HG03558 (cell line): ENCODE results near the gene AKAP11.
A peak's percentile ranks its signal among the peaks of the same experiment; 100 is the strongest.

Experiments used
- ATAC-seq: cut with Tn5 transposase; IDR thresholded peaks from one replicate; pipeline ENCODE4 v1.9.1; 2021; ENCODE audit warnings: moderate number of reproducible peaks; ENCODE audit not compliant: unreplicated experiment; ENCODE audit errors: extremely low read depth

AKAP11 gene

DNA sequence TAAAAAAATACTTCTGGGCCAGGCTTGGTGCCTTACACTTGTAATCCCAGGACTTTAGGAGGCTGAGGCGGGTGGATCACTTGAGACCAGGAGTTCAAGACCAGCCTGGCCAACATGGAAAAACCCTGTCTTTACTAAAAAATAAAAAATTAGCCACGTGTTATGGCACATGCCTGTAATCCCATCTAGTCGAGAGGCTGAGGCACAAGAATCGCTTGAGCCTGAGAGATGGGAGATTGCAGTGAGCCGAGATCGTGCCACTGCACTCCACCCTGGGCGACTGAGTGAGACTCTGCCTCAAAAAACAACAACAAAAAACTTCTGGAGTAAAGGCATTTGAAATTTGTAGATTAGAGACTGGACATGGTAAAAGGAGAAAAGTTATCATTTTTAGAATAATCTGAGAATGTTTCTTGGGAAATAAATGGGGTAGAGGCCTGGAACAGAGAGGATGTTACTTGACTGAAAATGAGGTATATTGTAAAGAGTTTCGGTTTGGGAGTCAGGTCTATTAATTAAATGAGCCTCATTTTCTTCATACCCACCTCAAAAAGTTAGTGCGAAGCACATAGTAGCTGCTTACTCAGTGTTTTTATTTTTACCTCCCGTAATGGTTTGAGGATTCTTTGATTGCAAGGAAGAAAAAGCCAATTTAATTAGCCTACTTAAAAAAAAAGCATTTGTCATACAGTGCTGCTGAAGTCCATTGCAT is 2.6 kb downstream of the AKAP11 start:
- ATAC-seq: no peak

DNA sequence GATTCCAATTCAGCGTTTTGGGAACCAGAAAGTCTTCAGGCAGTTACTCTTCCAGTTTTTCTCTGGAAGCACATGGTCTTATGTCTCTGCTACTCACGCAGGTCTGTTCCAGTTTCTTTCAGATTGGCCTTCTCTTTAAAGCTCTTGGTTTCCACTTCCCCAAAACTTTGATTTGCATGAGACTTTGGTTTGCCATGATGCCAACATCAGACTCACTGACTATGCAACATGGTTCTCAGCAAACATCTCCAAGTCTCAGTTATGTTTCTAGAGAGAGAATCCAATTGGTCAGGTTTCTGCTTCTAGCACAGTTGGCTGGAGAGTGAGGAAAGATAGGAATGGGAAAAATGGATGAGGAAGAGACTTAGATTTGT is 3.1 kb downstream of the AKAP11 start:
- peak; percentile 28 for ATAC-seq

DNA sequence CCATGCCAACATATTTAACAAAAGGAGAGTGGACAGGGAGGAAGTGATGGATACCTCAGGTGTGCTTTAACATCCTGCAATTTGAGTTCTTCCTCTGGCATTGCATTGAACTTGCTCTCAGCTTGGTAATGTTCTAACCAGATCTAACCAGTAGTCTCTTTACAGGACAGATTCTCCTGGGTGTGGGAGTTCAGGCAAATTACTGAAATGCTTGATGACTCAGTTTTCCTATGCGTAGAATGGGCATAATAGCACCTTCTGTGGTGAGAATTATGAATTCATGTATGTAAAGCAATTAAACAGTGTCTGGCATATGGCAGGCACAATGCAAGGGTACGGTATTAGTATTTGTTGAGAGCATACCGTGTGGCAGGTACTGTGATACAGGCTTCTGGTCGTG is 3.6 kb downstream of the AKAP11 start:
- no peak for ATAC-seq

DNA sequence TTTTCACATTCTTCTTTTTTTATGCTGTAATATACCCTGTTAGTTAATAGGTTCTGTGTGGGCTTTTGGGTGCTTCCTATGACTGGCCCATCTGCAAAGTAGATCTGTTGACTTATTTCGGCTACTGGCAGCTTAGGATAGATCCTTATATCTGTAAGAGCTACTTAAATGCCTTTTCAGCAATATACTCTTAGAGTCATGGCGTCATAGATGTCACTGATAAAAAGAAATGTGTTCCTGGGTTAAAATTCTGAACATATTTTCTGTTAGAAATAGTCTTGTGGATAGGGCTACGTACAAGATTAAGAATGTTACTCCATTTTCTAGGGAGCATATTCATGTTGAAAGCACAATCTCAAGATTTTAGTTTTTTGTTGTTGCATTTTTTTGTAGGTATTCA is 4.7 kb downstream of the AKAP11 start:
- ATAC-seq: no peak

DNA sequence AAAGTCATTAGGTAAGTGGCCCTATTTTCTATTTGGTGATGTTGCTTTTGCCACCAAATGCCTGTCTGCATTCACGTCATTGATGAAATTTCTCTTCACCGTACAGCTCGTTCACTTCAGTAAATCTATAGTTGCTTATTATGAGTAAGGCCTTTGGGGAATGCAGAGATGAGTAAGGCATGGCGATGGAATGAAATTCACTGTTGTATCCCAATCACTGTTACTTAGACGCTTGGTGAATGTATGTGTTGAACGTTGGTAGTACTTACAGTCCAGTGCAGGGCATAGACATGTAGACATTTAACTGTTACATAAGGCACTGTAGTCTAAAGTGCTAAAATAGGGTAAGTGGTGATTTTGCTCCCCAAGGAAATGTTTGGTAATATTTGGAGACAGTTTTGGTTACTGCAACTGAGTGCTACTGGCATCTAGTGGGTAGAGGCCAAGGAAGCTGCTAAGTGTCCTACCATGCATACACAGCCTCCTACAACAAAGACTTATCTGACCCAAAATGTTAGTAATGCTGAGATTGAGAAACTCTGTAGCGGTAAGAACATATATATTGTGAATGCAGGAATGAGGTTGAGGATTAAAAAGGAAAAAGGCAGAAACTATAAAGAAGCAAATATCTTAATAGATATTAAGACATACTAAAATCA is 5.8 kb downstream of the AKAP11 start:
- no peak for ATAC-seq

DNA sequence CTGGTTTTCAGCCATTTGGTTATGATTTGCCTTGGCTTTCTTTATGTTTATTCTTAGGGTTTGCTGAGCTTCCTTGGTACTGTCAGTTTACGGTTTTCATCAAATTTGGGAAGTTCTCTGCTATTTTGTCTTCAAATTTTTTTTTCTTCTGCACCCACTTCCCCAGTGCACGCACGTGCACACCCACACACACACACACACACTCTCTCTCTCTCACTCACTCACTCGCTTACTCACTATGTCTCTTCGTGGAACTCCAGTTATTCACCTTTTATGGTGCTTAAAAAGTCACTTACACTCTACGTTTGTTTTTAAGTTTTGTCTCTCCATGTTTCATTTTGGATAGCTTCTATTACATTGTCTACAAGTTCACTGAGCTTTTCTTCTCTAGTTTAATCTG is 7.1 kb downstream of the AKAP11 start:
- no peak for ATAC-seq

DNA sequence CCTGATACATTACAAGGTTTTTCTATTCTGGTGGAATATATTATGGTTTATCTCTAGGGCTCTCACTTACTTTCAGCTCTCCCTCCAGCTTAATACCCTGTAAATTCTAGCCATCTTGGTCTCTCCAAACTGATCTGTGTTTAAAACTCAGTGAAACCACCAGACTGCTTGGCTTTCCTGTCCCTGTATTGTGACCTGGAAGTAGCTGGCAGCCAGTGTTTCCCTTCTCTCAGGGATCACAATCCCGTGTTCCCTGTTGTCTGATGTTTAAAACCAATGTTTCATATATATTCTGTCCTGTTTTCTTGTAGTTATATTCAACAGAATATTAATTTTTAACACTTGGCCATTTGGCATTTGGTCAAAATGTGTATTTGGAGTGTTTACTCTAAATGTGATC is 8.0 kb downstream of the AKAP11 start:
- ATAC-seq: no peak

DNA sequence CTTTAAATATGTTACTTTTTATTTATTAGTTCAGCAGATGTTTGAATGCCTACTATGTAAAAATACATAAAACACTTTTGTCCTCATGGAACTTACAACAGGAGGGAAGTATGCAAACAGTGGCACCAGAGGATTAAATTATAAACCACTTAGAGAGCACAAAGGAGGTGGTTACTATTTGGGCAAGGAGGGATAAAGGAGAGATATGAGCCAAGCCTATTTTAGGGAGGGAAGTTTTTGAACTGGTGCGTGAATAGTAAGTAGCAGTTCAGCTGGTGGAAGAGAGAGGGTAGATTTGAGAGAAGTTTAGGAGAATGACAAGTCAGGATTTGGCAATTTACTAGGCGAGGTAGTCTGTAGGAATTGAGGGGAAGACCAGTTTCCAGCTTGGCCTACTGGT is 8.6 kb downstream of the AKAP11 start:
- no peak for ATAC-seq

DNA sequence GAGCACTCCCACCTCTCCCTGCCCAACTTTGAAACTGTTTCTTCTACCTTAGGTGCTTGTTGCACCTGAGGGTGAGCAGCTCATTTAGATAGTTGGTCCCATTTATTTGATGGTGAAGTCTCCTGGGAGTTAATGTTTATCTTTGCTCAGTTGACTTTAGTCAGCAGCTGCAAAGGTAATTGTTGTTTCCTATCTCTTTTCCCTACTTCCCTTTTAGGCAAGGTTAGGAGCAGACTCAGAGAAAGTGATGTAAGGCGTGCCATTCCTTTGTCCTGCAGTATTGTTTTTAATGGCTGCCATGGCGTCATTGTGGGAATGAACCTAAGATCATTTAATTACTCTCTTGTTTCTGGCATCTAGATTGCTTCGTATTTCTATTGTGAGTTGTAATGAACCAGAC is 11.6 kb downstream of the AKAP11 start:
- ATAC-seq: no peak

DNA sequence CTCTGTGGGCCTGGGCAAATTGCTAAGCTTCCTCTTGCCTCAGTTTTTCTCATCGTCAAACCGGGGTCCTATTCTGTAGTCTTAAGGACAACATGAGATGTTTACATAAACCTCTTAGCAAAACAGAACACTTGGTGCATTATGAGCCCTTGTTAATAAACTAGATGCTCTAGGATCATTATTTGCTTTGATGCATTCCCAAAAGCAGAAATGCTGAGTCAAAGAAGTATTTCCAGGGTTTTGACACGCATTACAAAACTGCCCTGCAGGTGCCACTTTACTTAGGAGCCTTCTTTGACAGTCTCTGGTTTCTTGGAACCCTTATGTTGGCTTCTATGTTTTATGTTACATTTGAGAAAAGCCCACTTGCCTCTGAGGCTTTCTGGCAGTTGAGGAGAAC is 12.1 kb downstream of the AKAP11 start:
- ATAC-seq: no peak

DNA sequence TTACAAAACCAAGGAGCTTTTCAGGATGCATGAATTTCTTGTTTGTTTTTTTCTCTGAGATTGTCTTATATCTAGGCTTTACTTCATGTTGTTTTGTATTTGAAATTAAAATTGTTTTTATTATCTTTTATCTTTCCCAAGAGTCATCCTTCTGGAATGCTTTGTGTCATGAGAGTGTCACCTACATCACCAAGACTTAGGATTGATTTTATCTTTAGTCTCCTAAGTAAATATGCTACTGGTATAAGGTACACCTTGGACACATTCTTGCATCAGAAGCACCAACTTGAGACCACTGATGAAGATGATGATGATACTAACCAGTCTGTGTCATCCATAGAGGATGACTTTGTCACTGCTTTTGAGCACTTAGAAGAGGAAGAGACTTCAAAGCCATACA is 26.4 kb downstream of the AKAP11 start:
- no peak for ATAC-seq

DNA sequence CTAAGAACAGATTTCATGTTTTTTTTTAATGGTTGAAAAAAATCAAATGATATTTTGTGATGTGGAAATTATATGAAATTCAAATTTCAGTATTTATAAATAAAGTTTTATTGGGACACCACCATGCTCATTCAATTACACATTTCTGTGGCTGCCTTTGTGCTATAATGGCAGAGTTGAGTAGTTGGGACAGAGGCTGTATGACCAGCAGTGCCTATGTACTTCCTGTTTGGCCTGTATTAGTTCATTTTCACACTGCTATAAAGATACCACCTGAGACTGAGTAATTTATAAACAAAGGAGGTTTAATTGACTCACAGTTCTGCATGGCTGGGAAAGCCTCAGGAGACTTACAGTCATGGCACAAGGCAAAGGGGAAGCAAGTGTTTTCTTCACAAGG is 33.6 kb downstream of the AKAP11 start:
- no peak for ATAC-seq

DNA sequence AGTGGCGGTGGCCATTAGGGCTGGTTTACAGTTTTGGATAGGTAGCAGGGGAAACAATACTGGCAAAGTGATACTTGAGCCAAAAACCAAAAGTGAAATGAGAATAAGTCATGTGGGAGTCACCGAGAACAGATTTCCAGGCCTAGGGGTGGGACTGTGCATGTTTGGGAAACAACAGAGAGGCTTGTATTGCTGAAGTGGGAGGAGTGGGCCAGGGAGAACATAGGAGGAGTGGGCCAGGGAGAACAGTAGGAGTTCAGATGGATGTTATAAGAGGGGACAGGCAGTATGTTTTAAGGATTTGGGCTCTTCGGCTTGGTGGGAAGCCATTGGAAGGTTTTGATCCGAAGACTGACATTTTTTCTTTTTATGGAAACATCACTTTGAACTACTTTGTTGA is 35.5 kb downstream of the AKAP11 start:
- ATAC-seq: no peak

DNA sequence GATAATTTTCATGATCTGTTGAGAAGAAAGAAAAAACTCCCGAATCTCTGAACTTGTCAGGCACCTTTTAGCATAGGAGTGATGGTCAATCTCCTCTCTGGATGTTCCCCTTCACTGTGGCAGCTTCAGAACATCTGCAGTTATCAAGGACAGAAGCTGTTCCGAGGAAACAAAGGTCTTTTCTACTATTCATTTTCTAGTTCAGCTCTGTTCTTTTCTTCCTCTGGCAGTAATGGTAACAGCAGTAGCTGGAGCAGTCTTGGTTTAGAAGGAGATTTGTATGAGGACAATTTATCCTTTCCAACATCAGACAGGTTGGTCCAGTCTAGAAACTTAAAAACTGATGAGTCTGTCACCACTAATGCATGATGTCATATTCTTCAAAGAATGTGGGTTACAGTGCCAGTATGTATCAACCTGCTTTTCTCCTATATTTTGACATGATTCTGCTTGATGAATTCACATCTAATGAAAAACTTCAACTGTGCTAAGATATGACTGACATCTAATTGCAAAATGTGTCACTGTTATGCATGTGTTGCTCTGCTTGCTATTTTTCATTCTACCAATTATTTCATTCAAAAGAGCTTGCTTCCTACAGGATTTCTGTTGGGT is 41.0 kb downstream of the AKAP11 start:
- no peak for ATAC-seq

DNA sequence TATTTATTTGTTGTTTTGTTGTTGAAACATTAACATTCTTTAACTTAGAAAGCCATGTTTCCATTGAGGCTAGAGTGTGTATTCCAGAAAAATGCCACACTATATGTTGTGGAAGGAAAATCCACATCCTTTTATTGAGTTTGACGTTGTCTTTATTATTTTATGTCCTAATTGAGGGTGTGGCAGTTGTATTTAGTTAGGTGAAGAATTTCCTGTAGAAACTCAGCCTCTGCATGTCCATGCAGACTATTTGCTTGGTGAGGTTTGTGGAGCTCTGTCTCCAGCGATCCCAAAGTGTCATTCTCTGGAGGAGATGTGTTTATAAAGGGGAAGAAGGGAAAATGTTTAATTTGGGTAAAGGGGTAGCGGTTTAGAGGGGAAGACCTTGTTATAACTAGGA is 46.6 kb downstream of the AKAP11 start:
- ATAC-seq: no peak

DNA sequence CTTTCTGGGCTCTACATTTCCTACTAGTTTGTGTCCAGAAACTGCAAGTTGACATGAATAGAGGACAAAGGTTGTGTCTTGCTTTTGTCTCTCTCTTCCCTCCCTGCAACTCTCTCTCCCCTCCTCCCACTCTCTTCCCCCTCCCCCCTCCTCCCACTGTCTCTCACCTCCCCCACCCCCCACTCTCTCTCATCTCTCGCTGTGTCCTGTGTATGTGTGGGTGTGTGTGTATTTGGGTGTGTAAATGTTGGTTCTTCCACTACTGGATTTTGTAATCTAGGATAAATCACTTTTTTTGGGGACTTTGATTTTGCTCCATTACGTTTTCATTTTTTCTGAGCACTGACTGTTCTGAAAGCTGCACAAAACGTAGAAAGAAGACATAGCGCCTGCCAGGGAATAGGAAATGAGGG is 48.4 kb downstream of the AKAP11 start:
- no peak for ATAC-seq

DNA sequence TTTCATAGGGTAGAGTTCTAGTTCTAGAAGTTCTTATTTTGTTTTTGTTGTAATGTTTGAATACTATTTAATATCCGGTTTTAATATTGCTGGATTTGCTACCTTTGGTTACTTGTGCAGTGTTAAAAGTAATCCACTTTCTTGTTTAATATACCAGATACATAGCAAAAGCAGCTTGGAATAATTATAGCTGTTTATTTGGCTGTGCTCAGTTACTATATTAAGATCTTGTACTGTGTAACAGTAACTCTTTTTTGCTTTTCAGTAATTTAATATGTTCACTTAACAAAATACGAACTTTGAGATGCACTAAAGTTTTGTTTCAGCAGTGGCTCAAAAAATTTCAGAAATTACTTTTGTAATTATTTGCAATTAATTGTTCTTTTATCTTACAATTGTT is 50.9 kb downstream of the AKAP11 start:
- no peak for ATAC-seq

DNA sequence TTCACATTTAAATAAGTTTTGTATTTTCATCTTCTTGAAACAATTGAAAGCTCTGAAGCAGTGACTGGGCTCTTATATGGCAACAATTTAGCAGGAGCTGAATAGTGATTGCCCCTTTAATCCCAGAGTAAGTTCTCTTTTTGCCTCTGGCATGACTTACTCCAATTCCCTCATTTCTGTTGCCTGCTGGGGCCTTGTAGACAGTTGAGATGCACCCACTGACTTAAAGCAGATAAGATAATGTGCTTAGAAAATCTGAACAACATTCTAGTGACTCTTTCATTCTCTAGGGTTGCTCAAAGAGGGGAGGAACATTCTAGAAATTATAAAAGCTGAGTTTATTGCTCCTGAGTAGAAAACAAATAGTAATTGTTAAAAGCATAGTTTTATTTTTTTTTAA is 52.8 kb downstream of the AKAP11 start:
- no peak for ATAC-seq

DNA sequence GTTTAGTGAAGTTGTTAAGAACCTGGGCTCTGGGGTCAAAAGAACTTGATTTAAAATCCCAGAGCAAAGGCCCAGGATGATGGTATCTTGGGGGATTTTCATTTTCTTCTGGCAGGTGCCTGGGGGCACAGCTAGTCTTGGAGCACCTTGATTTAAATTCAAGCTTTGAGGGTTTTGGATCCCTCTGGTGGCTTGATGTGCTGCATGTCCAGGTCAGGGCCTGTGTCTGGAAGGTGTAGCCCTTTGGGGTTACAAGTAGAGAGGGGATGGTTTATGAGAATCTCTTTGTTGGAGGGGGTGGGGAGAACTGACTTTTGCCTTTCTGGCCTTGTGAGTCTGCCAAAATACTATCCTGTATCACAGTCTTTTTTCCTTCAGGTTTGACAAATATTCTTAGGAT is 55.8 kb downstream of the AKAP11 start:
- ATAC-seq: no peak

DNA sequence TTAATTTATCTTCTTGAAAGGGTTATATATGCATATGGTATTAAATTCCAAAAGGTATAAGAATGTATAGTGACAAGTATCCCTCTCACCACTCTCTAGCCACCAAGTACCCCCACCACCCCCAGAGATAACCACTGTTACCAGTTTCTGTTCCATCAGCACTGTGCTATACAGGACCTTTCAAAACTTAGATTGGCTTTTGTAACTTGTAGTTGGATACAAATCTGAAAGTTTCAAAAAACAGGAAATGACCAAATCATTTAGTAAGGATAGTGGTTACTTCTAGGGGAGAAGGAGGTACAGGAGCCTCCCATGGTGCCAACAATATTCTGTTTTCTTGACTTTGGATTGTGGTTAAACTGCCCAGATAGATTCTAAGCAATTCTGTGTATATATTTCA is 56.7 kb downstream of the AKAP11 start:
- ATAC-seq: no peak

DNA sequence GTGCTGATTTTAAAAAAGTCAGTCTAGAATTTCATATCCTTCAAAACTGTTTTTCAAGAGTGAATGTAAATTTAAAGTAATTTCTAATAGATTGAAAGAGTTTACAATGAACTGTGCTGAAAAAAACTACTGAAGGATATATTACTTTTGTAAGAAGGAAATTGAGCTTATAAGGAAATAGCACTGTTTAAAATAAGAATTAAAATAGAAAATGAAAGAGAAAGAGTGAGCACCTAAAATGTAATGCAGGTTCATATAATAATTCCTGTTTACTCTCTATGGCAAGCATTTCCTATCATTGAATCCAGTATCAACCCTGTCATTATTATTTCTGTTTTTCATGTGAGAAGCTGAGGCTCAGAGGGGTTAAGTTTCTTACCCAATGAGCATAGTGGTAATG is 57.3 kb downstream of the AKAP11 start:
- ATAC-seq: no peak

DNA sequence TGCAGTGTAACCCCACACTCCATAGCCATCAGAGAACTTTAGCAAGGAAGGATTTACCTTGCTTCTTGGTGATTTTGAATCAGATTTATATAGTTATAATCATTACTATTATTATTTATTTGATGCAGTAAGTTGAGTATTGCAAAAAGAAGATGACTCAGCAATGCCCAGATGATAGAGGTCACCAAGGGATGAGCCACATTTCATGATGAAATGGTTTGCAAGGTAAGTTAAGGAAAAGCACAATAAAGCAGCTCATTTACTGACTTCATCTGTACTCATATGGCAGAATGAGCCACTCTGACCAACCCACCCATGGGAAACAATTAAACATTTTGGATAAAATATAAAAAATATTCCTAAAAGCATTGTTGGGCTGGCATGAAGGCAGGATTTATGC is 59.1 kb downstream of the AKAP11 start:
- no peak for ATAC-seq
